Stimulated activated CD4-positive, alpha-beta T cell treated with anti-CD3 and anti-CD28 coated beads, Interleukin-1b, Interleukin-23, amount 100 ng/mL, for 4 hours (primary cell): Measurements from ENCODE around the gene SELENOS.

Experiments
- DNase-seq, 2 donors: peaks; one replicate each; pipeline ENCODE4 v3.0.0-alpha.2; 2020; ENCODE audit warnings: low read depth in 2 of 2

The SELENOS gene

GRCh38 chr15:101276501-101277037 is 716 bp downstream of the SELENOS start:
- DNase-seq: no peak

- no peak for DNase-seq
These were observed 2.3 kb downstream of the SELENOS start for GRCh38 chr15:101275018-101275417.

- no peak for DNase-seq
These were observed 3.8 kb downstream of the SELENOS start for GRCh38 chr15:101273534-101273933.

GRCh38 chr15:101272584-101272983 is 4.7 kb downstream of the SELENOS start:
- DNase-seq: no peak

GRCh38 chr15:101269479-101270223 is 7.6 kb downstream of the SELENOS start:
- DNase-seq: no peak

- no peak for DNase-seq
These were observed 9.8 kb downstream of the SELENOS start for GRCh38 chr15:101267320-101268104.

GRCh38 chr15:101266787-101267186 is 10.5 kb downstream of the SELENOS start:
- no peak for DNase-seq

GRCh38 chr15:101266034-101266433 is 11.3 kb downstream of the SELENOS start:
- no peak for DNase-seq

GRCh38 chr15:101264911-101265641 is 12.2 kb downstream of the SELENOS start:
- DNase-seq: no peak

GRCh38 chr15:101264011-101264410 is 13.3 kb downstream of the SELENOS start:
- DNase-seq: no peak

- DNase-seq: no peak
These were observed 14.7 kb downstream of the SELENOS start for GRCh38 chr15:101262551-101262950.

- peak in 1 of 2 donors; percentile 47 for DNase-seq
These were observed 18.8 kb downstream of the SELENOS start for GRCh38 chr15:101258238-101259144.

GRCh38 chr15:101256757-101257156 is 20.5 kb downstream of the SELENOS start:
- no peak for DNase-seq

GRCh38 chr15:101255615-101256241 is 21.6 kb downstream of the SELENOS start:
- no peak for DNase-seq

- DNase-seq: no peak
These were observed 22.3 kb downstream of the SELENOS start for GRCh38 chr15:101255051-101255395.

- no peak for DNase-seq
These were observed 22.9 kb downstream of the SELENOS start for GRCh38 chr15:101254157-101255050.

GRCh38 chr15:101252836-101253235 is 24.4 kb downstream of the SELENOS start:
- no peak for DNase-seq

GRCh38 chr15:101251830-101252820 is 25.2 kb downstream of the SELENOS start, which contains the start of gene CHSY1:
Gene CHSY1 (minus strand): TSS chr15:101252048. CDS start chr15:101251456, 592 bp downstream.
- peak; percentile 70 to 76 for DNase-seq
